ENCODE measurements around the gene PLP1. TPM values are rescaled to one million over a fixed set of nuclear protein-coding genes. Genes with fewer than 3 reads are reported as not detected.

Gene PLP1
- total and polyA plus RNA-seq, 2 of the 8 experiments (the other 6 are each of a cell fraction or from before 2014, with no cell fraction given), result 49.2 to 218 TPM

- TF ChIP-seq CHD7 (IDR thresholded peaks at IDR 0.05; ENCODE audit: insufficient replicate concordance, low read length), result no peak
Observed at GRCh38 chrX:103783971-103784370, 7.3 kb downstream of the PLP1 start (continued).
